Stimulated activated CD4-positive, alpha-beta T cell treated with anti-CD3 and anti-CD28 coated beads, Interleukin-4, amount 100 ng/mL, for 24 hours (primary cell): ENCODE measurements around the gene PPP2R3A.
A peak's percentile ranks its signal among the peaks of the same experiment; 100 is the strongest.
"Not testable (repeated sequence)": the region's sequence is repeated elsewhere in the genome, so short reads cannot be mapped to it uniquely, and the experiment has no call there.

ENCODE experiments used
- DNase-seq: peaks from one replicate; pipeline ENCODE4 v3.0.0-alpha.2; 2020

The PPP2R3A gene

DNA sequence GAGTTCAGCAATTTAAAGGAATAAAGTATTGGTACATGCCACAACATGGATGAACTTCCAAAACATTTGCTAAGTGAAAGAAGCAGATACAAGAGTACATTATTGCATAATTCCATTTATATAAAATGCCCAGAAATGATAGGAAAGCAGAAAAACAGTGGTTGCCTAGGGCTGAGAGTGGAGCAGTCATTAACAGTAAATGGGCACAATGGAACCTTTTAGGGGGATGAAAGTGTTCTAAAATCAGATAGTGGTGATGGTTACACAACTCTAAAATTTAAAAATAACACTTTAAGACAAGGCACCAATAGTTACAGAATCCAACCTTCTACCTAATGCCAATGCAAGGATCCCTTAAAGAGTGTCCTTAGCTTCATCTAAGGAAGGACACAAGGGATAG lies 196.0 kb downstream of the PPP2R3A start:
- no peak for DNase-seq

DNA sequence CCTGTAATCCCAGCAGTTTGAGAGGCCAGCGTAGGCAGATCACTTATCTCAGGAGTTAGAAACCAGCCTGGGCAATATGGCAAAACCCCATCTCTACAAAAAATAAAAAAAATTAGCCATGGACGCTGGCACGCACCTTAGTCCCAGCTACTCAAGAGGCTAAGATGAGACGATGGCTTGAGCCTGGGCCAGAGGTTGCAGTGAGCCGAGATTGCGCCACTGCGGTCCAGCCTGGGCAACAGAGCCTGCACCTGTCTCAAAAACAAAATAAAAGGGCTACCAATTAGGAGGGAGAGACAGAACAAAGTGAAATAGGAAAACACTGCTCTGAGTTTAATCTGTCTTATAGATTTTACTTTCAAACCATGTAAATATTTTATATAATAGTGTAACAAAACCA lies 196.8 kb downstream of the PPP2R3A start:
- DNase-seq: no peak

DNA sequence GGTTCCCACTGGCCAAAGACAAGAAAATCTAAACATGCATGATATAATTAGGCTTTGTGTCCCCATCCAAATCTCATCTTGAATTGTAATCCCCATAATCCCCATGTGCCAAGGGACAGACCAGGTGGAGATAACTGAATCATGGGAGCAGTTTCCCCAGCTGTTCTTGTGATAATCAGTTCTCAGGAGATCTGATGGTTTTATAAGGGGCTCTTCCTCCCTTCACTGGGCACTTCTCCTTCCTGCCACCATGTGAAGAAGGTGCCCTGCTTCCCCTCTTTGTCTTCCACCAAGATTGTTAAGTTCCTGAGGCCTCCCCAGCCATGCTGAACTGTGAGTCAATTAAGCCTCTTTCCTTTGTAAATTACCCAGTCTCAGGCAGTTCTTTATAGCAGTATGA lies 198.1 kb downstream of the PPP2R3A start:
- DNase-seq: not testable (repeated sequence)

DNA sequence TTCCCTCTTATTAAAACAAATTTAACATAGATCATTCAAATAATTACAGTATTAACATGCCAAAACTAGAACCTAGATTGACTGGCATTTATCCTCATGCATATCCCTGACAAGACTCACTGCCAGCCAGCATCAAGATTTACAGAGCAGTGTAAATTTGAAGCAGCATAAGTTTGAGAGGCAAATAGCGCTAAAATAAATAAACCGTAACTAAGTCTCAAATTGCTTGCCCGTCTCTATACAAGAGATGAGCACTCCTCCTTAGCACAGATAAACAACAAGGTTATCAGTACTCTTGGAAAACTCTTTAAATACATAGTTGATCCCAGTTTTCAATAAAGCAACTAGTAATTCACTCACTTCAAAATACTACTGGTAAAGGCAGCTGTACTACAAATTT lies 201.0 kb downstream of the PPP2R3A start:
- no peak for DNase-seq

DNA sequence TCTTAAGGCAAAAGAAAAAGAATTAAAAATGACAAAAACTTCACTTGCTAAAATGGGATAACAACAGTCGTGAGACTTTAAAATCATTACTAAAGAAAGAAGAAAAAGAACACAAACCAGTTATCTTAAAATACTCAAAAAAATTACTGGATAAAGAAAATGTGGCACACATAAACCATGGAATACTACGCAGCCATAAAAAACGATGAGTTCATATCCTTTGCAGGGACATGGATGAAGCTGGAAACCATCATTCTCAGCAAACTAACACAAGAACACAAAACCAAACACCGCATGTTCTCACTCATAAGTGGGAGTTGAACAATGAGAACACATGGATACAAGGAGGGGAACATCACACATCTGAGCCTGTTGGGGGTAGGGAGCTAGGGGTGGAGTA lies 202.7 kb downstream of the PPP2R3A start:
- not testable (repeated sequence) for DNase-seq

DNA sequence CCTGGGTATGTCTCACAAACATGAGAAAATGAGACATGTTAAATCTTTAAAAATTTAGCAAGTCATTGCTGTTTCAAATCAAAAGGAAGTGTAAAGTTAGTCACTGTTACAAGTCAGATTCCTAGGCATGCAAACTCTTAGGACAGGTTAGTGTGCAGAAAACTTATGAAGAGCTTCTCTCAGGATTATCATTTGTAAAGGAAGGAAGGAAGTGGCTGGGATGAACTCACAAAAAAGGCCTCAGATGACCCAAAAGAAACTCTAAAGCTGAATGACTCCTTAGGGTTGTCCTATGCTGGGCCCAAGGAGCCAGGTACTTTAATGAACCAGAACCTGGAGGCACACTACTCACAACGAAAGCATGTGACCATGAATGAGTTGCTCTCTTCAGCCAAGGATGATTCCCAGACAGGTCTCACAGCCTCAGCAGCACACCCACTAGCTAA lies 205.6 kb downstream of the PPP2R3A start:
- DNase-seq: peak; percentile 30

DNA sequence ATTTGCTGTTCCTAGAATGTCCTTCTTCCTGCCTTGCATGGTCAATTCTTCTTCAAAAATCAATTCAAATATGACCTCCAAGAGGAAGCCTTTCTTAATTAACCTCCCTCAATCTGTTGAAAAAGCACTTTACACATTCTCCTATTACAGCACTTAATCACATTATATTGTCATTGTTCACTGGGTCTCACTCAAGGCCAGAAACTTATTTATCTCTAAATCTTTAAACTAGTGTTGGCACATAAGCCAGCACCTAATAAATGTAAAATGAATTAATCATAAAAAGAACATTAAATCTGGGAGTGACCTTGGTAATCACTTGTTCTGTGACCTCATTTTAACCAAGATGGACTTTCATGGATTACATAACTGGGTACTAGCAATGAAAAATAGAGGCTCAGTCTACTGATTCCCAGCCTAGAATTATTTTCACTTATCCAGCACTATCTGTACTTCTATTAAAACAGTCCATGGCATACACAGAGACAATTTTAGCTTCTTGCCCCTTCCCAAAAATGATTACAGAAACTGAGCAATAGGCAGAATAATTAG lies 208.5 kb downstream of the PPP2R3A start:
- no peak for DNase-seq

DNA sequence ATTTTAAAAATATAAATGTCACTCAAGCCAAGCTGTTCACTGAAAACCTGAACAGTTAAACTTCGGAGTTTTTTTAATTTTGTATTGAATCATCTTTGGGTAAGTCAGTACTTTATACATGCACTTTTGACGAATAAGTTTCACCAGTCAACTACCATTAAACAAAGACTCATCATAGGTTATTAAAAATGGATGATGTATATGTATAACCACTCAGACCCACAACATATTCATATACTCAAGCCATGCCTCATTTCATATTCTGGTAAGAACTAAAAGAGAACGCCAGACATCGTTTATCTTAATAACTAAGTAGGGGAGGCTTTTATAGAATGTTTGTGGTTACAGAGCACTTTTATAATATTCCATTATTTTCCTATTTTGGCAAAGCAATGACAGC lies 212.3 kb downstream of the PPP2R3A start:
- DNase-seq: no peak

DNA sequence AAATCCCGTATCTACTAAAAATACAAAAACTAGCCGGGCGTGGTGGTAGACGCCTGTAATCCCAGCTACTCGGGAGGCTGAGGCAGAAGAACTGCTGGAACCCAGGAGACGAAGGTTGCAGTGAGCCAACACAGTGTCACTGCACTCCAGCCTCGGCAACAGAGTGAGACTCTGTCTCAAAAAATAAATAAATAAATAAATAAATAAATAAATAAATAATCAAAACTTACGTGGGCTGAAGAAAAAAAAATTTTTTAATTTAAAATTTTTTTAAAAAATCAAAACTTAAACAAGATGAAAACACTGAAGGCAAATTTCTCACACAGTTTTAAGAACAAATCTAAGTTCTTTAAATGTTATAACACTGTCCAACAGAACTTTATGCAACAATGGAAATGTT lies 216.2 kb downstream of the PPP2R3A start:
- DNase-seq: no peak

DNA sequence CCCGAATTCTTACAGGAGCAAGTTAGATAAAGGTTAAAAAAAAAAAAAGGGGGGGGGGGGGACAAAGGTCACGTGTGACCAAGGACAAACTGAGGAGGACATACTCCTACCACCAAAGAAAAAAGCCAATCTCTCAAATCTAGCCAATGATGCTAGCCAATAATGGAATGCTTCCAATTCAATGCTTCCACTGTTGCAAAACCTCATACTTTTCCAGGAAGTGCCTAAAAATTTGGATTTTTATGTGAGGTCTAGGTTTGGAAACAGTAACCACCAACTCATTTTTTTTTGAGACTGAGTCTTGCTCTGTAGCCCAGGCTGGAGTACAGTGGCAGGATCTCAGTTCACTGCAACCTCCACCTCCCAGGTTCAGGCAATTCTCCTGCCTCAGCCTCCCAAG lies 219.2 kb downstream of the PPP2R3A start:
- no peak for DNase-seq

DNA sequence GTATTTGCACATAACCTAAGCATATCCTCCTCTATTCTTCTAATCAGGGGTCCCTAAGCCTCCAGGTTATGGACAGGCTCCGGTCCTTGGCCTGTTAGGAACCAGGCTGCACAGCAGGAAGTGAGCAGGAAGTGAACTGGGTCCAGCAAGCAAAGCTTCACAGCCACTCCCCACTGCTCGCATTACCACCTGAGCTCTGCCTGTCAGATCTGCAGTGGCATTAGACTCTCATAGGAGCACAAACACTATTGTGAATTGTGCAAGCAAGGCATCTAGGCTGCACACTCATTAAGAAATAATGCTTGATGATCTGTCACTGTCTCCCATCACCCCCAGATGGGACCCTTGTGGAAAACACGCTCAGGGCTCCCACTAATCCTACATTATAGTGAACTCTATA lies 220.8 kb downstream of the PPP2R3A start:
- DNase-seq: peak; percentile 19

DNA sequence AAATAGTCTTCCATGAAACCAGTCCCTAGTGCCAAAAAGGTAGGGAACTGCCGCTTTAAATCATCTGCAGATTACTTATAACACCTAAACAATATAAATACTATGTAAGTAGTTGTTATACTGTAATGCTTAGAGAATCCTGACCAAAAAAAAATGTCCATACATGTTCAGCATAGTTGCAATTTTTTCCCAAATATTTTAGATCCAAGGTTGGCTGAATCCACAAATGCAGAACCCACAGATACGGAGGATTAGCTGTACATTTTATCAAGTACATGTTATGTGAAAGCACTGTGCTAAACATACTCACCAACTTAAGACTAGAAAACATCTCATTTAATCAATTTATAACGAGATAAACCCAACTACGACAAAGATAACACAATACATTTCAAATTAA lies 221.3 kb downstream of the PPP2R3A start:
- DNase-seq: no peak

DNA sequence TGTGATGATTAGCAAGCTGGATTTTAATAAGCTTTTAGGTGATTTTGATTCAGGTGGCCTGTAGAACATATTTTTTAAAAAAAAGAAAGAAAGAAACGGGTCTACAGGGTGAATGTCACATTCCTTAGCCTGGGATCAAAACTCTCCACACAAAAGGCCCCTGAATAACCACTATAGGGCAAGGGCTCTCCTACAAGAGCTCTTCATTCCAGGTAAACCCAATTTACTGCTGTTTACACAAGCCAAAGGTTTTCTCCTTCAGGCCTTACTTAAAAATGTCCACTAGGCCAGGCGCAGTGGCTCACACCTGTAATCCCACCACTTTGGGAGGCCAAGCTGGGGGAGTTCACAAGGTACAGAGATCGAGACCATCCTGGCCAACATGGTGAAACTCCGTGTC lies 222.3 kb downstream of the PPP2R3A start:
- no peak for DNase-seq

DNA sequence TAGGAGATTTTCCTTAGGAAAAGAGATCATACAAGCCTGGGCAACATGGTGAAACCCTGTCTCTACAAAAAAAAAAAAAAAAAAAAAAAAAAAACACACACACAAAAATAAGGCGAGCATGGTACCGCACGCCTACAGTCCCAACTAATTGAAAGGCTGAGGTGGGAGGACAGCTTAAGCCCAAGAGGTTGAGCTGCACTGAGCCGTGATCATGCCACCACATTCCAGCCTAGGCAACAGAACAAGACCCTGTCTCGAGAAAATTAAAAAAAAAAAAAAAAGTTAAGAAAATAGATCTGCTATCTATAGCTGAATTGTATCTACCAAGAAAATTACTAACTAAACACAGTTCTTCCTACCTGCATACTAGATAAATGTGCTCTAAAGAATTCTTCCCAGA lies 223.5 kb downstream of the PPP2R3A start:
- no peak for DNase-seq

DNA sequence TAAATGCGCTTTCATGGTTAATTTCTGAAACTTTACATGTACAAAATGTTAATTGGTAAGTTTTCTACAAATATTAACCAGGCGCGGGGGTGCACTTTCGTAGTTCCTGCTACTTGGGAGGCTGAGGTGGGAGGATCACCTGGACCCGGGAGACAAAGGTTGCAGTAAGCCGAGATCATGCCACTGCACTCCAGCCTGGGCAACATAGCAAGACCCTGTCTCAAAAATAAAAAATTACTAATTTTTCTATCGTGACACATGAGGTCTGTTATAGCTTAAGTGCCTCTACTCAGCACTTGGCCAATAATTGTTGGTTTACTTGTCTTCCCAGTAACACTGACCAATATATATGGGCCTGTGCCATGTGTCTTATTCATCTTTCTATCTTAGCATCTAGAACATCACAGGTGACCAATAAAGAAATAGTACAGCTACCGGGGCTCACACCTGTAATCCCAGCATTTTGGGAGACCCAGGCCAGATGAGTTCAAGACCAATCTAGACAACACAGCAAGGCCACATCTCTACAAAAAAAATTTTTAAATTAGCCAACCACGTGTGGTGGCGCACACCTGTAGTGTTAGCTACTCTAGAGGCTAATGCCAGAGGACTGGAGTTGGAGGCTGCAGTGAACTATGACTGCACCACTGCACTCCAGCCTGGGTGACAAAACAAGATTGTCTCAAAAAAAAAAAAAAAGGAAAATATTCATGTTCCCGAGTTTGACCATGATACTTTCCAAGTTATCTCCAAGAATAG lies 224.5 kb downstream of the PPP2R3A start:
- no peak for DNase-seq

DNA sequence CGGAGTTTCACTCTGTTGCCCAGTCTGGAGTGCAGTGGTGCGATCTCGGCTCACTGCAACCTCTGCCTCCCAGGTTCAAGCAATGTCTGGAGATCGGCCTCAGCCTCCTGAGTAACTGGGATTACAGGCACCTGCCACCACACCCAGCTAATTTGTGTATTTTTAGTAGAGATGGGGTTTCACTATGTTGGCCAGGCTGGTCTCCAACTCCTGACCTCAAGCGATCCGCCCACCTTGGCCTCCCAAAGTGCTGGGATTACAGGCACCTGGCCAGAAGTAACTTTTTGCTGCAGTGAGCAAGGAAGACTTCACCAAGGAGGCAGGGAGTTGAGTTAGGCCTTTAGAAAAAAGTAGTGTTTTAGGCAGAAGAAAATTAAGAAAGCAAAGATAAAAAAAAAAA lies 226.7 kb downstream of the PPP2R3A start:
- not testable (repeated sequence) for DNase-seq

DNA sequence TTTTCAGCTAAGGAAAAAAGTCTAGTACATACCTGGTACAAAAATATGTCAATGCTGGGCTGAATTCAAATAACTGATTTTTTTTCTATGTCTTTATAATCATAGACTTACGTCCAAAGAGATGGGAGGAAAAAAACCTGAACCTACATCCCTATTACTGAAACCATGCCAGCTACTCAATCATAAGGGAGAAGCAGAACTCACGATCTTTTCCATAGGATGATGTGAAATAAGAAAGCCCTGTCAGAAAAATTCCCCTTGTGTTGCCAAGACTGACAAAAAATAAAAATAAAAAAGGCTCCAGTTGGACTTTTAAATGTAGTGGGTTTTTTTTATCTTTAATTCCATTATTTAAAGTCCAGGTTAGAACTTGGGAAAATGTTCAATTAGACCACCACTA lies 227.3 kb downstream of the PPP2R3A start:
- no peak for DNase-seq

DNA sequence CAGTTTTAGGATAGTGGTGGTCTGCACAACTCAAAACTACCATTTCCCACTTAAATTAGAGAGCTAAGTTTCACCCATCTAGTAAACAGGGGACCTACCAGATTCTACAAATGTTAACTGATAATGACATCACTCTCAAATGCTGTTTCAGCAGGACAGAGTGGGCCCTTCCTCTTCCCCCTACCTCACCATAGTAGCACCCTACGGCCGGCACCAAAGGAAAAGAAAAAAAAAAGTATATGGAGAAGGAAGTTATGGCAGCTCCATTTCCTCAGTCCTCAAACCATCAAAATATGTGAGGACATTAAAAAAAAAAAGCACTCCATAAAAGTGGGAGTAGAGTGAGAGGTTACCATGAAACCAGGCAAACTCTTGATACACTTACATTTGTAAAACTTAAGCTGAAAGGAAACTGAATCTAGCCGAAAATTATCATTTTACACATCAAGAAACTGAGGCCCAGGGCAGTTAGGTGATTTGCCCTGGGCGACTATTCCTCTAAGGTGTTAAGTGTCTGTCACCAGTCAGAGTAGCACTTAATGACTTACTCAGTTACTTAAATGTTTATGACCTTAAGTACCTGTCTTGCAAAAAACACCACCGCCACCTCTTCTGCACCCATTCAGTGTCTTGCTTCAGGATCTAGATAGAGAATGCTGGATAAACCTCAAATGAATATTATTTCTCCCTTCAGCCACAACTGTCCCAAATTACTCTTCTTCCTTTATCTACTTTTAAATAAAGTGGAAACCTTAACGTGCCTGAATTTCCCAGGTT lies 227.9 kb downstream of the PPP2R3A start:
- no peak for DNase-seq

DNA sequence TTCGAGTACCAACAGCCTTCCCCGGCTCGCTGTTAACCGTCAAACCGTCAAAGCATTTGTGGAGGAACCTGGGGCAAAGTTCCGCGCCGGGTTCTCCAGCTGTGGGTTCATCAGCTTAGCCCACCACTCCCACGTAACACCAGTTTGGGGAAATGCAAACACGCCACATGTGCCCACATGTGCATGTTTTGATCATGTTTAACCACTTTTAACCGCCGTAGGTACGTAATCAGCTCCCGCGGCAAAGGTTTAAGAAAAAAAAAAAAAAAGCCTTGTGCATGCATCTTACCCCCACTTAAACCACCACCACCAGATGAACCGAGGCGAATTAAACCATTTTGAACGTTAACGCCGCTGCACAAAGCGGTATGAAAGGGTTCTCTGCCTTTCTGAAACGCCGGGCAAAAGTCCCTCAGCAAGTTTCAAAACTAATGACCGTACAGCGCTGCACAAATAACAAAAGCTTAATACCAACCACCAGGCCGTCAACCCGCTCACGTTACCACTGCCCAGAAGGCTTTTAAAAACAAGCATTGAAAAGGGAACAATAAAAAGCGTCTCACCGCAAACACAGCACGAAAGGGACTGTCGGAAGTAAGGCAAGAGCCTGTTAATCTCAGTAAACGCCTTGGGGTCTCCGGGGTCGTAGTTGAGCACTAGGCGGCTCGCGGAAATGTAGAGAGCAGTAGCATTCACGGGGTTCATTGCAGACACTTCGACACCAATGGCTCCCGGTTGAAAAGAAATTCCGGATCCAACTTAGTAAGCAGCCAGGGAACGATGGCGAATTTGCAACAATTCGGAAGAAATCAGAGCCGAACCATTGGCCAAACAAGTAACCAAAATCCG lies 229.1 kb downstream of the PPP2R3A start:
- peak; percentile 80 for DNase-seq

DNA sequence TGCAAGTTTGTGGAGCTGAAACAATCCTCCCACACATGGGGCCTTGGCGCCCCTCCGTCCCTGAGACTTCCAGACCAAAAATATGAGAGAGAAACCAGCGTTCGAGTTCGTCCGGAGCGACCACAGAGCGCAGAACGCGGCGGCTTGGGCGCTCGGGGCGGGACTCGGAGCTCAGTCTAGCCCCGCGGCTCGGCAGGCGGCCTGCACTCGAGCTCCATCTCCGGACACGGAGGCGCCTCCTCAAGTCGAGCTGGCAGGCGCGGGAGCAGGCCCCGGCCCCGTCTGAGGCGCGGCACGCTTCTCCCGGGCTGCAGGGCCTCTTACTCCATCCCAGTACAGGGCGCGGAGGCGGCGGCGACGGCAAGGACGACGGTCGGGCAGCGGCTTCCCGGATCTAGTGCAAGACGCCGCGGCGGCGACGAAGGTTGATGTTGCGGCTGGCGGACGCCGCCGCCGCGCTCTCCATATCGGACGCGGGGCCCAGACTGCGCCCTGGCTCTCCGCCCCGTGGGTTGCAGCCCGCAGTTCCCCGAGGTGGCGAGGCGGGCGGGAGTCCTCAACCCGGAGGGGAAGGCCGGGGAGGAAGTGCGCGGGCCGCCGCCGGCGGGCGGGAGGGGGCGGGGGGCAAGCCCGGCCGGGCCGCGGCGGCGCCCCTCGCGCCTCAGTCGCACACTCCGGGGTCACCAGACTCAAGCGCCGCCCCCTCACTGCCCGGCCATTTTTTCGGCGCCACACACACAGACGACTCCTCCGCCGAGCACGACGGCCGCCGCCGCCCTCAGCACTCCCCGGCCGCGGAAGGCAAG lies 229.9 kb downstream of the PPP2R3A start:
- DNase-seq: peak; percentile 73

DNA sequence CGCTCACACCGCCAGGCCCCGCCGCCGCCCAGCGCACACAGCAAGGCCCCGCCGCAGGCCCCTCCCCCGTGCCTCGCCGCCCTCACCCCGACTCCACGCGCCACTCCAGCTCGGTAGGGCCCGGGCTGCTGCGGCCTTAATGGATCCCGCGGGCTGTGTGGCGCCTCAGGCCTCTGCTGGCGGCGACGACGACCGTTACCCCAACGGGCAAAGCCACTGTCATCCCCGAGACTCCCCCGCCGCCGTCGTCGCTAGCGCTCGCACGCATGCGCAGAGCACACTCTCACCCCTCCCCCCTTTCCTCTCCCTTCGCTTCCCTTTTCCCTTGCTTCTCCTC lies 230.5 kb downstream of the PPP2R3A start, which contains the start of gene MSL2:
MSL2 (minus strand) TSS at position 272 of the 337 bp plus-strand sequence. CDS start 1,222 bp downstream, outside the sequence.
- no peak for DNase-seq
